Neural progenitor cell (in vitro differentiated cells): ENCODE measurements around the gene MEIS1. TPM values are rescaled to one million over a fixed set of nuclear protein-coding genes. Genes with fewer than 3 reads are reported as not detected.

Experiments used
- DNase-seq: peaks from one replicate; pipeline ENCODE4 v3.0.0-alpha.2; 2016; ENCODE audit warnings: low spot score
- H2AFZ ChIP-seq: fragments of 200-600 bp; sonication (generic); replicated peaks from 2 replicates; pipeline ENCODE4 v1.6.1; 2016; ENCODE audit warnings: antibody characterized with exemption
- H3F3A ChIP-seq: fragments of 200-600 bp; sonication (generic); 2 replicates; pipeline ENCODE4 v1.6.1; 2016; ENCODE audit warnings: antibody characterized with exemption, low read depth
- H3K27ac ChIP-seq: fragments of 200-600 bp; sonication (generic); 2 replicates; pipeline ENCODE4 v1.5.1; 2016; ENCODE audit warnings: mild to moderate bottlenecking
- H3K27me3 ChIP-seq: fragments of 200-600 bp; sonication (generic); 2 replicates; pipeline ENCODE4 v1.6.1; 2016; ENCODE audit warnings: mild to moderate bottlenecking, moderate library complexity
- H3K36me3 ChIP-seq: fragments of 200-600 bp; sonication (generic); 2 replicates; pipeline ENCODE4 v1.5.1; 2016
- H3K4me1 ChIP-seq: fragments of 200-600 bp; sonication (generic); 2 replicates; pipeline ENCODE4 v1.6.1; 2016; ENCODE audit warnings: mixed run types
- H3K4me2 ChIP-seq: fragments of 200-600 bp; sonication (generic); 2 replicates; pipeline ENCODE4 v1.6.1; 2016
- H3K4me3 ChIP-seq: fragments of 200-600 bp; sonication (generic); 2 replicates; pipeline ENCODE4 v1.5.1; 2016
- H3K79me2 ChIP-seq: fragments of 200-600 bp; sonication (generic); 2 replicates; pipeline ENCODE4 v1.6.1; 2016; ENCODE audit warnings: low read depth
- H3K9ac ChIP-seq: fragments of 200-600 bp; sonication (generic); 2 replicates; pipeline ENCODE4 v1.6.1; 2016
- H3K9me3 ChIP-seq: fragments of 200-600 bp; sonication (generic); 2 replicates; pipeline ENCODE4 v1.5.1; 2016; ENCODE audit warnings: low read depth
- H4K20me1 ChIP-seq: fragments of 200-600 bp; sonication (generic); 2 replicates; pipeline ENCODE4 v1.6.1; 2016; ENCODE audit warnings: low read depth
- H3K27ac Mint-ChIP-seq: 3 replicates; pipeline ENCODE4 v1.8.0; 2021; ENCODE audit warnings: mixed read lengths
- H3K27me3 Mint-ChIP-seq: 2 replicates; pipeline ENCODE4 v1.8.0; 2022; ENCODE audit warnings: low read depth, mild to moderate bottlenecking, inconsistent platforms, moderate library complexity, mixed read lengths; ENCODE audit not compliant: insufficient read depth
- H3K36me3 Mint-ChIP-seq: 3 replicates; pipeline ENCODE4 v1.8.0; 2021; ENCODE audit warnings: mixed read lengths
- H3K4me1 Mint-ChIP-seq: 3 replicates; pipeline ENCODE4 v1.8.0; 2021; ENCODE audit warnings: mixed read lengths
- H3K4me3 Mint-ChIP-seq: 3 replicates; pipeline ENCODE4 v1.8.0; 2021; ENCODE audit warnings: mild to moderate bottlenecking, moderate library complexity, mixed read lengths
- H3K9me3 Mint-ChIP-seq: 3 replicates; pipeline ENCODE4 v1.8.0; 2020; ENCODE audit warnings: mixed read lengths
- EZH2 ChIP-seq: fragments of 200-600 bp; sonication (generic); IDR thresholded peaks from 2 replicates; pipeline ENCODE4 v1.6.1; 2017; ENCODE audit warnings: antibody characterized with exemption, mild to moderate bottlenecking, moderate library complexity
- EZH2phosphoT487 ChIP-seq: fragments of 200-600 bp; sonication (generic); IDR thresholded peaks from 2 replicates; pipeline ENCODE4 v1.6.1; 2017; ENCODE audit warnings: antibody characterized with exemption
- total RNA-seq: library from RNA; depleted of rRNA; stranded (reverse); fragments of >200 nt; gene quantifications from 2 replicates; pipeline ENCODE4 v1.2.3, GENCODE V29; 2015; ENCODE audit warnings: low replicate concordance
- TF ChIP-seq, protein P1 (sequence below): fragments of 200-600 bp; sonication (generic); IDR thresholded peaks from 2 replicates; pipeline ENCODE4 v1.5.1; 2017; ENCODE audit warnings: antibody characterized with exemption, mild to moderate bottlenecking

The MEIS1 gene
- total RNA-seq, 1 donor from 2014 or later, result 14.7 TPM

DNA sequence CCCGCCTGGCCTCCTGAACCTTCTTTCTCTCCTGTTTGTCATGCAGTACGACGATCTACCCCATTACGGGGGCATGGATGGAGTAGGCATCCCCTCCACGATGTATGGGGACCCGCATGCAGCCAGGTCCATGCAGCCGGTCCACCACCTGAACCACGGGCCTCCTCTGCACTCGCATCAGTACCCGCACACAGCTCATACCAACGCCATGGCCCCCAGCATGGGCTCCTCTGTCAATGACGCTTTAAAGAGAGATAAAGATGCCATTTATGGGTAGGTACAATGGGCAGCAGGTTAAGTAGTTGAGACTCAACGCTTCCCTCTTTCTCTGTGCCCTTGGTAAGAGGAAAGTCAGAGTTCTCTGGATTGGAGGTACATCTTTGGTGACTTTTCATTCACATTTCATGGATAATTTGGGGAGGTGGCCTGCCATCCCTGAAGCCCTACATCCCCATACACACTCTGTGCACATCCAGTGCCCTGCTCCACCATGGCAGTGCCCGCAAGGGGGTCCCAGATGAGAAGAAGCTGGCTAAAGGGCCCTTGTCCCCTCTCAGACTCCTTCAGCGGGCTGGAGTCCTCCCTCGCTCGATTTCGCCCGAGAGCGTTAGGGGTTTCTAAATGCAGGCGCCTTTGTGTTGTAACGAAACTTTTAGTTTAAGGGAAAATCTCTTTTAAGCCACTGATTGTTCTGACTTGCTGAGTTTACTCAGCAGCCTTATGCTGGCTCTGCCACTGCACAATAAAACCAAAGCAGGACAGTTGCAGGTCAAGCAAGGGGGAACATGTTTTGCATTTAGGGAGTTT lies 3.0 kb downstream of the MEIS1 start:
- peaks cover 44% of the 10 kb centered on the region for H3K4me1 Mint-ChIP-seq
- no peak overlapping the region for H3K9ac ChIP-seq
- peaks cover 60% of the 10 kb centered on the region for H3F3A ChIP-seq
- H3K27ac ChIP-seq, result no peak overlapping the region
- TF ChIP-seq, protein P1, sequence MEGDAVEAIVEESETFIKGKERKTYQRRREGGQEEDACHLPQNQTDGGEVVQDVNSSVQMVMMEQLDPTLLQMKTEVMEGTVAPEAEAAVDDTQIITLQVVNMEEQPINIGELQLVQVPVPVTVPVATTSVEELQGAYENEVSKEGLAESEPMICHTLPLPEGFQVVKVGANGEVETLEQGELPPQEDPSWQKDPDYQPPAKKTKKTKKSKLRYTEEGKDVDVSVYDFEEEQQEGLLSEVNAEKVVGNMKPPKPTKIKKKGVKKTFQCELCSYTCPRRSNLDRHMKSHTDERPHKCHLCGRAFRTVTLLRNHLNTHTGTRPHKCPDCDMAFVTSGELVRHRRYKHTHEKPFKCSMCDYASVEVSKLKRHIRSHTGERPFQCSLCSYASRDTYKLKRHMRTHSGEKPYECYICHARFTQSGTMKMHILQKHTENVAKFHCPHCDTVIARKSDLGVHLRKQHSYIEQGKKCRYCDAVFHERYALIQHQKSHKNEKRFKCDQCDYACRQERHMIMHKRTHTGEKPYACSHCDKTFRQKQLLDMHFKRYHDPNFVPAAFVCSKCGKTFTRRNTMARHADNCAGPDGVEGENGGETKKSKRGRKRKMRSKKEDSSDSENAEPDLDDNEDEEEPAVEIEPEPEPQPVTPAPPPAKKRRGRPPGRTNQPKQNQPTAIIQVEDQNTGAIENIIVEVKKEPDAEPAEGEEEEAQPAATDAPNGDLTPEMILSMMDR, result no peak
- TF ChIP-seq EZH2 (peak; percentile 59), EZH2phosphoT487 (peak; percentile 51)
- peaks cover 43% of the 10 kb centered on the region for H3K27me3 Mint-ChIP-seq
- peak overlapping the region; percentile 35 for H3K27ac Mint-ChIP-seq
- DNase-seq, result peak; percentile 77
- H3K4me3 Mint-ChIP-seq, result peak overlapping the region; percentile 93
- no peak overlapping the region for H2AFZ ChIP-seq
- H3K36me3 ChIP-seq, result no peaks in the 10 kb centered on the region
- H3K27me3 ChIP-seq, result peaks cover 78% of the 10 kb centered on the region
- no peaks in the 10 kb centered on the region for H3K79me2 ChIP-seq
- peak overlapping the region; percentile 91 for H3K4me2 ChIP-seq
- H3K4me1 ChIP-seq, result peaks cover 55% of the 10 kb centered on the region
- H3K4me3 ChIP-seq, result peak overlapping the region; percentile 61
- peaks cover 28% of the 10 kb centered on the region for H4K20me1 ChIP-seq
- H3K9me3 Mint-ChIP-seq, result no peaks in the 10 kb centered on the region
- no peaks in the 10 kb centered on the region for H3K9me3 ChIP-seq
- peaks cover 13% of the 10 kb centered on the region for H3K36me3 Mint-ChIP-seq

DNA sequence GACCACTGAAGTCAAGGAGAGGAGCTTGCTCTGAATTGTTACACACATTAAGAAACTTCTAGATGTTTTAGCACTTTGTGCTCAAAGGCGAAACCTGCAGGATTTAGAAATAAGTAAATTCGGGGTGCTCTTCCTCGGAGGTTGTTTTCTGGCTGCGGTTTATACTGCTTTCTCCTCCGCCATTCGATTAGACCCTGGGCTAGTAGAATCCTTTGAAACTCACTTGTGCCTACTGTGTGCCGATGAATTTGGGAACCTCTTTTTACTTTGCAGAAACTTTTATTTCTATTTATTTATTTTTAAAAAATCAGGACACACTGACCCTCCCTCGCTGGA lies 3.5 kb downstream of the MEIS1 start:
- no peaks in the 10 kb centered on the region for H3K79me2 ChIP-seq
- peaks cover 33% of the 10 kb centered on the region for H4K20me1 ChIP-seq
- TF ChIP-seq, protein P1, result no peak
- TF ChIP-seq EZH2phosphoT487 (no peak), EZH2 (peak; percentile 50)
- peak overlapping the region; percentile 93 for H3K4me3 Mint-ChIP-seq
- no peak overlapping the region for H2AFZ ChIP-seq
- peaks cover 49% of the 10 kb centered on the region for H3K4me1 Mint-ChIP-seq
- H3K9me3 Mint-ChIP-seq, result no peaks in the 10 kb centered on the region
- peak overlapping the region; percentile 91 for H3K4me2 ChIP-seq
- H3K9me3 ChIP-seq, result no peaks in the 10 kb centered on the region
- H3K36me3 Mint-ChIP-seq, result peaks cover 13% of the 10 kb centered on the region
- peaks cover 82% of the 10 kb centered on the region for H3K27me3 ChIP-seq
- H3K27me3 Mint-ChIP-seq, result peaks cover 43% of the 10 kb centered on the region
- peaks cover 60% of the 10 kb centered on the region for H3F3A ChIP-seq
- peak overlapping the region; percentile 61 for H3K4me3 ChIP-seq
- DNase-seq, result no peak
- no peak overlapping the region for H3K27ac ChIP-seq
- H3K4me1 ChIP-seq, result peaks cover 55% of the 10 kb centered on the region
- H3K27ac Mint-ChIP-seq, result peak overlapping the region; percentile 29
- H3K36me3 ChIP-seq, result no peaks in the 10 kb centered on the region
- H3K9ac ChIP-seq, result no peak overlapping the region

DNA sequence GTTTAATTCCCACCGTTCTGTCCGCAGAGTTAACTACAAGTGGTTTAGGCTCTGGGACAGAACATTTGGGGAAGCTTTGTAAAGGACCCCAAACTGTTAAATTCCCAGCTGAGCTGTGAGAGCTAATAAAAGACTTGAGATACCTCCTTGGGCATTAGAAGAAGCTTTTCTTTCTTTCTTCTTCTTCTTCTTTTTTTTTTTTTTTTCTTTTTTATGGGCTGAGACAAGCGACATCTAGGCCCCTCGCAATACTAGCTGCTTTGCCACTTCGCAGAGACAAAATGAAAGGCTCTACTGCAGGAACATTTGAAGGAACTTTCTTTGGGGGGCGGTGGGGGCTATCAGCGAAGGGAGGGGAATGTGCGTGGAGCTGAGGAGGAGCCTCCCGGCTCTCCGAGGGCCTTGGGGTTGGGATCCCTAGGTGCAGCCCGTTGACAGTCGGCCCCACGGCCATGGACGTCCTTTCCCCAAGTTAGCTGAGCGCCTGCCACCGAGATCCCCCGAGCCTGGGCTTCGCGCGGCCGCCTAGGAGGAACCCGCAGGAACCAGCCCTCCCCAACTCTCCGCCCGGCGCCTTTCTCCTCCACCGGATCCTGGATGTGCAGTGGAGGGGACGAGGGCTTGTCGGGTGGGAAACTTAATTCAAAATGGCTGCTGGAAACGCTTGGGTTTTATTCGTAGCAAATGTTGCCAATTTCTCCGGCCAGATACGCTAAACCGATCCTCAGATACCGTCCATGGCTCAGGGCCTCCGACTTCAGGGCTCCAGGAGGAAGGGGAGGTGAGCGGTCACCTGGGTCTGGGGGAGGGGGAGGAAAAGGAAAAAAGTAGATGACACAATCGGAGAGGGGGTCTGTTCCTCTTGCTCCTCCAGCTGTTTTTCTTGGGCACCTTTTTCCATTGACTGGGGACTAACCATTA lies 4.2 kb downstream of the MEIS1 start:
- peaks cover 46% of the 10 kb centered on the region for H3K27me3 Mint-ChIP-seq
- peak overlapping the region; percentile 90 for H3K27ac Mint-ChIP-seq

More for the DNA sequence above, 4.2 kb downstream of the MEIS1 start:
- H3K36me3 ChIP-seq, result no peaks in the 10 kb centered on the region
- peak overlapping the region; percentile 55 for H2AFZ ChIP-seq
- Mint-ChIP-seq H3K4me3 (peak overlapping the region; percentile 93), H3K9me3 (no peaks in the 10 kb centered on the region), H3K4me1 (peaks cover 56% of the 10 kb centered on the region), H3K36me3 (peaks cover 18% of the 10 kb centered on the region)
- no peak overlapping the region for H3K9ac ChIP-seq
- H3K79me2 ChIP-seq, result no peaks in the 10 kb centered on the region
- peaks cover 64% of the 10 kb centered on the region for H3F3A ChIP-seq
- DNase-seq, result peak; percentile 66
- no peak overlapping the region for H3K27ac ChIP-seq
- H3K4me2 ChIP-seq, result peak overlapping the region; percentile 91
- H3K27me3 ChIP-seq, result peaks cover 89% of the 10 kb centered on the region
- peaks cover 40% of the 10 kb centered on the region for H4K20me1 ChIP-seq
- H3K4me1 ChIP-seq, result peaks cover 62% of the 10 kb centered on the region
- peak; percentile 16 for TF ChIP-seq EZH2
- TF ChIP-seq, protein P1, result no peak
- no peak for TF ChIP-seq EZH2phosphoT487
- H3K4me3 ChIP-seq, result peak overlapping the region; percentile 61
- H3K9me3 ChIP-seq, result no peaks in the 10 kb centered on the region
